Stimulated activated CD8-positive, alpha-beta memory T cell treated with anti-CD3 and anti-CD28 coated beads, Interleukin-4, amount 100 ng/mL, for 48 hours (primary cell): Measurements from ENCODE around the gene ACVR2B.

Experiments
- DNase-seq: peaks from one replicate; pipeline ENCODE4 v3.0.0-alpha.2; 2020

ACVR2B gene

DNA sequence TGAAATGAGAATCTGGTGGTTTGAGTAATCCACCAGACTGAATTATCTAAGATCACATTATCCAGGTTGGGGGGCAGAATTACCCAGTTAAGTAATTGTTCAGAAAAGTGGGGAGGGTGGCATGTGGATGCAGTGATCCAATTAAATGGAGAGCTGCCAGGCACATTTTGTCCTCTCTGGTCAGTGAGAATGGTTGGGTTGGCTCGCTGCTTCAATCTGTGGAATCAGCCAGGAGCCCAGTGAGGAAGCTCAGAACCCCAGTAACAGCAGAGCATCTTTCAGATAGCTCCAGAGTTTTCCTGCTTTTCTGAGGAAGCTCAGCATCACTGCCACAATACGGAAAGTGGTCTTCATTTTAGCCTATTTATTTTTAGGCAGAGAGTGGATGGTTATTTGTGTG, 36.1 kb downstream of the ACVR2B start:
- DNase-seq = no peak

GRCh38 chr3:38490281-38491030, 36.8 kb downstream of the ACVR2B start:
- DNase-seq = no peak

- DNase-seq = no peak
These were observed 37.5 kb downstream of the ACVR2B start for GRCh38 chr3:38491215-38491614.

DNA sequence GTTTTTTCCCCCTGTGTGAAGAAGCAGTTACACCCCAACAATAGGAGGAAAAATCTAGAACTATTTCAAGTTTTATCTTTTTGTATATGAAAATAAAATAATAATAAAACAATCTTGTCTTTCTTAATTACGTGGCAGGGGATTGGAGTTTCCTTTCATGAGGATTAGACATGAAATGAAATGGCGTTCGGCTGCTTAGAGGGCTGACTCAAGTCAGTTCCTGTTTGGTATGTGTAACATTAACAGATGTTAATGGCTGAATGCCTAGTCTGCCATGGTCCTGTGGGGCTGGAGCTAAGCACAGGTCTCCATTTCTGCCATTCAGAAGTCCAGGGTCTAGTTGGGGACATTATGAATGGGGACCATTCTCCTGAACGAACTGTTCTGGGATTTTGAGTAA, 39.3 kb downstream of the ACVR2B start:
- DNase-seq = no peak

DNA sequence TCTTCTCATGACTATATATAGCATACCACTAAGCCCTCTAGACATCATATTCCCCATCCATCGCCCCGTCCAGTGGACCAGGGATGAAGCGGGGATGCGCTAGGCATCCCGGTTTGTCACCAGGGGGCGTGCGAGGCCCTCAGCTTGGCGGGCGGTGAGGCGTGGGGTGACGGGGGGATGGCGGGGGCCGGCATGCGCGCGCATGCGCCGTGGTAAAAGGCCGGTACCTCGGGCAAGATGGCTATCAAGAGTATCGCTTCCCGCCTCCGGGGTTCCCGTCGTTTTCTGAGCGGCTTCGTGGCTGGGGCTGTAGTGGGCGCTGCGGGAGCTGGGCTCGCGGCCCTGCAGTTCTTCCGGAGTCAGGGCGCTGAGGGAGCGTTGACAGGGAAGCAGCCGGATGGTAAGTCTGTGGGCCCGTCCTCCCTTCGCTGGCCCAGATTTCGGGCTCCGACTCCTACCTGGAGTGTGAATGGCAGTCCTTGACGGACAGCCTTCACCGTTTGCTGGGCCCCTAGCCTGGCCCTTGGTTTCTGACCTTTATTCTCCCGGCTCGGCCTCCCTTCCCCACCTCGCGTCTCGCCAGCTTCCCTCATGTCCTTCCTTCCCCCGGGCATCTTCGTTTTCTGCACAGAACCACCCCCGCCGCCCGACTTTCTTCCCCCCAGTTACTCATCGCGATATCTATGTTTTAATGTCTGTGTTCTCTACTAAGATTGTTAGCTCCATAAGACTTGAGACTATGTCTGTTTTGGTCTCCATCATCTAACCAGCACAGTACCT, 42.6 kb downstream of the ACVR2B start, which contains the start of gene EXOG:
Gene EXOG, plus strand, starts transcription at position 210 of the 780 bp plus-strand sequence. Its CDS starts 28 bp downstream, at position 238.
- peak; percentile 97 for DNase-seq

GRCh38 chr3:38497031-38497430, 43.3 kb downstream of the ACVR2B start:
- DNase-seq = no peak

DNA sequence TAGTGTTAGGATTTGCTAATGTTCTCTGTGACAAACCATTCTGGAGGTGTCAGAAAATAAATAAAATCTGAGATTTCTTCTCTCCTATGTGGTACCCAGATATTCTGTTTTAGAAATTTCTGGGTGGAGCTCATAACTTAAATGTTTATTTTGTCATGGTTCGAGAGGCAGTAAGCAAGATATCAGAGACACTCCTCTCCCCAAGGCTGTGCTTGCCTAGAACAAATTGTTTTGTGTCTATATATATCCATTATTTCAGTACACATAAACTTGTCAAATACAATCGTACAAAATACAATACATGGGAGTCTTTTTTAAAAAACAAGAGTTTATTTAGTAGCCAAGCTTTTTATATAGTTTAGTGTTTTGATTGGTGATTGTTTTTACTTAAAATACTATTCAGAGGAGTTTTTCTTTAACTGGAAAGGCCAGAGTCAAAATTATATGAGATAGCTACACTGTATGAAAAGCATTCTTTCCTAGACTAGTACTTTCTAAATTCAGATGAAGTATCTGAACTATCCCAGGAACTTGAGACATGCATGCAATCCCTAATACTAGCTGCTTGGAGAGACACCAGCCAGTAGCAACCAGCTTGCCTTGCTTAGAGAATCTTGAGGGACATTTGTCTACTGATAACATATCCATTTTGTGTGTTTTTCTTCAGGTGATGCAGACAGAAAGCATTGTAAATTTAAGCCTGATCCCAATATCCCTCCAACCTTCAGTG, 47.2 kb downstream of the ACVR2B start:
- no peak for DNase-seq

DNA sequence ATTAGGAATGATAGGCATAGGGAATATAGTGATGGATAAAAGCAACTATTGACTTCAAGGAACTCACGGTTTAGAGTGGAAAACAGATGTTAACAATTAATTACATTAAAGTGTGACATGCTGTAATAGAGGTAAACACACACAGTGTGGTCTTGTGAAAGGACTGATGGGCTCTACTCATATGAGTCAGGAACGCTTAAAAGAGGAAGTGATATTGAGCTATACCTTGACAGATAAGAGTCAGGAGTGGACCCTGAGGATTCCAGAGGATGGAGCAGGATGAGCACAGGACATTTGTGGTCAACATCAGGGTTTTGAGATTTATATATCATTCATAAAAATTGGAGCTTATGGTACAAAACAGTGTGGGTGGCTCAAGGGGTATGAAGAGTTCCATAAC, 53.4 kb downstream of the ACVR2B start:
- no peak for DNase-seq

GRCh38 chr3:38509732-38510131, 56.0 kb downstream of the ACVR2B start:
- no peak for DNase-seq

DNA sequence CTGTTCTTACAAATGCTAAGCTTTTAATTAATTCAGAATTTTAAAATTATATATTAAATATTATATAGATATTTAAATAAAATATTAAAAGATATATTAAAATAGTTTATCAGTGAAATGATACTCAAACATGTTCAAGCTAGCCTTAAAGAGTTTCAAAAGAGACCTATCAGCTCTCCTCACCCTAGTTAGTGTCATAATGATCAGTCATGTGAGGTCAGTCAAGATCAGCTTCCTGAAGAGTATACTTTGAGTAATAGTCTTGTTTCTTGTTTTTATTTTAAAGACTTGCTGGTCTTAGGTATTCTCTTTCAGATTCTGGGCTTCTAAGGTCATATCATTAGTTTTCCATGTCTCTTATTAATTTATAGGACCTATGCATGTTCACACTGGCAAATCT, 56.9 kb downstream of the ACVR2B start:
- DNase-seq = no peak

DNA sequence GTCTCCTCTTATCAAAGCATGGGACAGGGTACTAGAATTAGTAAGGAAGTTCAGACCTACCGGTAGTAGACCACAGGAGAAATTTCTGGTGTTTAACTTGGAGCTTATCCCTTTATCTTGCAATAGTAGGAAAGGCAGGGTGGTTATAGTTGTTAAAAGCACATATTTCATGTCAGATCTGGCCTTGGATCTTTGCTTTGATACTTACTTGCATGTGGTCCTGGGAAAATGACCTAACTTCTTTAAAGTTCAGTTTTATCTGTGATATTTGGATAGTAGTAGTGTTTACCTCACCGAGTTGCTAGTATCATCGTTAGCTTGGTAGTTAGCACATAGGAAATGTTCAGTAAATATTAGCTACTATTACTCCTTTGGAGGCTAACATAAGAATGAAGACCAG, 57.9 kb downstream of the ACVR2B start:
- no peak for DNase-seq

GRCh38 chr3:38515367-38515766, 61.7 kb downstream of the ACVR2B start:
- no peak for DNase-seq

GRCh38 chr3:38516669-38517068, 63.0 kb downstream of the ACVR2B start:
- DNase-seq = no peak

DNA sequence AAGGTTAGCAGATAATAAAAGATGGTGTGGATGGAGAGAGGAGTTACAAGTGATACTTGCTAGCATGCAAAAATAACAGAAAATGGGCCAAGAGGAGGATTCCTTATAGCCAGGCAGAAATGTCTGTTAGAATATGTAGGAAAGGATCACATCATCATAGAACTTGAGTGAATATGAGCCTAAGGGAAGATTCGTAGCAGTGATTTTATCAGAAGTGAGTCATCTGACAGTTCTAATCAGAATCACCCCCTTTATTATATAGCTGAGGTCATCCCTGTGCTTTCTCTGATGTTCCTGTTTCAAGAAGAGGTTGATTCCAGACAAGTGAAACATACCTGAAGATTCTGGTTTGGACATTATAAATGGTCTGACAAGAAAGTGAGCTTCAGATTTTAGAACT, 65.3 kb downstream of the ACVR2B start:
- DNase-seq = no peak

- DNase-seq = no peak
These were observed 66.0 kb downstream of the ACVR2B start for GRCh38 chr3:38519651-38520050.

- DNase-seq = peak; percentile 73
These were observed 67.8 kb downstream of the ACVR2B start for GRCh38 chr3:38521391-38521987.

GRCh38 chr3:38522002-38522401, 68.3 kb downstream of the ACVR2B start:
- DNase-seq = no peak

DNA sequence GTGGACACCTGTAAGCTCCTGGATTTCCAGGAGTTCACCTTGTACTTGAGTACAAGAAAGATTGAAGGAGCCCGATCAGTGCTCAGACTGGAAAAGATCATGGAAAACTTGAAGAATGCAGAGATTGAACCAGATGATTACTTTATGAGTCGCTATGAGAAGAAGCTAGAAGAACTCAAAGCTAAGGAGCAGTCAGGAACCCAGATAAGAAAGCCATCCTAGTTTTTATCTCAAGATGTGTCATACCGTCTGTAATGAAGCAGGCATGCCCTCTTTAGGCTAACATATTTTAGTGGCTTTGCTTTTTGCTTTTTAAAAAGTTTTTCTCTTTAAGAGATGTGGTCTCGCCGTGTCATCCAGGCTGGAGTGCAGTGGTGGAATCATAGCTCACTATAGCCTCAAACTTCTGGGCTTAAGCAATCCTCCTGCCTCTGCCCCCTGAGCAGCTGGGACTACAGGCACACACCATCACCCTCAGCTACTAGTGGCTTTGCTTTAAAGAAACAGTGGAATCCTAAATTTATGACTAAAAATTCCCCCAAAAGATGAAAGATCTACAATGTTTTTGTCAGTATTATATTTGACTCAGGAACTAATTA, 70.5 kb downstream of the ACVR2B start:
- DNase-seq = no peak

GRCh38 chr3:38526792-38527191, 73.1 kb downstream of the ACVR2B start:
- DNase-seq = no peak

DNA sequence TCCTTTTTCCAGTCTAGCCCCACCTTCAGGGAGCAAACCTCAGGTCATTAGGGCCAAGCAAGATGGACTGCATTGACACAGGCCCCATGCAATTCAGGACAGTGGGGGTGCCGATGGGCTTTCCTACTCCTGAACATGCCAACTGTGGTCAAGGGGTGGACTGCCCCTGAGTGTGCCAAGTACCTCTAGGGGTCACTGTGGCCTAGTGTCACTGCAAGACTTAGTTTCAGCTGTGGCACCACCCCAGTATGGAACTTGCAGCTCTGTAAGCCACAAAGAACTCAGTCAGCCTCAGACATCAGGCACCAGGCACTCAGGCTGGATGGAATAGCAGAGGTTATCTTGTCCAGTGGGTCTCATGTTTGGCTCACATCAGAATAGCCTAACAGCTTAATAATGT, 74.8 kb downstream of the ACVR2B start:
- DNase-seq = no peak

DNA sequence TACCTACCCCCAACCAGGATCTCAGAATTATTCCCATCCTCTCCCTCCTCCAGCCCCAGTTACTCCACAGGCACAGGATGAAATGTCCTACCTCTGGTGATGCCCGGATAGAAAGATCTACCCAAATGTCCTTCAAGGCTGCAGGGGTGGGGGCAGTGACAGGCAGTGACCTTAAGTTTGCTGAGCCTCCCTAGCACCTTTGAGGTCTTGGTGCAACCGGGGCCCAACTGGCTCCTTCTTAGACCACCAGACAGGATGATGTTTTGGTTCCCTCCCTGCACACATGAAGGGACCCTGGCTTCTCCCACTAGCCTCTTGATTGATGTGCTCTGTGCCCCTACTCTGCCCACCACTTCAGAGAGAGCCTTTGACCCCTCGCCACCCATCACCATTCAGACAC, 78.8 kb downstream of the ACVR2B start:
- no peak for DNase-seq

GRCh38 chr3:38533285-38533976, 79.7 kb downstream of the ACVR2B start:
- DNase-seq = no peak
